Karpas-422 (cell line): ENCODE results near the gene ZNF644. TPM values are rescaled to one million over a fixed set of nuclear protein-coding genes. Genes with fewer than 3 reads are reported as not detected.

ENCODE experiments used
- DNase-seq: peaks from one replicate; pipeline ENCODE4 v3.0.0-alpha.2; 2015
- H2AFZ ChIP-seq: fragments of 200-600 bp; sonication (generic); 2 replicates; pipeline ENCODE4 v1.6.1; 2014; ENCODE audit warnings: antibody characterized with exemption, low read length, mixed read lengths
- H3K27ac ChIP-seq: fragments of 200-600 bp; sonication (generic); 2 replicates; pipeline ENCODE4 v1.5.1; 2014; ENCODE audit warnings: mild to moderate bottlenecking, low read length, moderate library complexity
- H3K27me3 ChIP-seq: fragments of 200-600 bp; sonication (generic); 2 replicates; pipeline ENCODE4 v1.6.1; 2014; ENCODE audit warnings: low read length, mixed read lengths
- H3K36me3 ChIP-seq: fragments of 200-600 bp; sonication (generic); 2 replicates; pipeline ENCODE4 v1.6.1; 2014; ENCODE audit warnings: low read length, mixed read lengths; ENCODE audit not compliant: insufficient read depth
- H3K4me1 ChIP-seq: fragments of 200-600 bp; sonication (generic); 2 replicates; pipeline ENCODE4 v1.6.1; 2014; ENCODE audit warnings: mild to moderate bottlenecking, low read length, mixed read lengths
- H3K4me2 ChIP-seq: fragments of 200-600 bp; sonication (generic); 2 replicates; pipeline ENCODE4 v1.6.1; 2014; ENCODE audit warnings: low read length, low read depth, mild to moderate bottlenecking; ENCODE audit not compliant: poor library complexity, severe bottlenecking
- H3K4me3 ChIP-seq: fragments of 200-600 bp; sonication (generic); 2 replicates; pipeline ENCODE4 v1.5.1; 2014; ENCODE audit warnings: mild to moderate bottlenecking, antibody characterized with exemption, low read length, mixed read lengths
- H3K79me2 ChIP-seq: fragments of 200-600 bp; sonication (generic); 2 replicates; pipeline ENCODE4 v1.6.1; 2014; ENCODE audit warnings: mild to moderate bottlenecking, low read length, mixed read lengths
- H3K9ac ChIP-seq: fragments of 200-600 bp; sonication (generic); 2 replicates; pipeline ENCODE4 v1.6.0; 2014; ENCODE audit warnings: low read length
- H3K9me2 ChIP-seq: fragments of 200-600 bp; sonication (generic), shearing (Covaris generic); replicated peaks from 2 replicates; pipeline ENCODE4 v1.6.0; 2014; ENCODE audit warnings: mild to moderate bottlenecking, low read length, moderate library complexity; ENCODE audit not compliant: insufficient read depth
- H3K9me3 ChIP-seq: fragments of 300-700, 200-600 bp; sonication (generic); 2 replicates; pipeline ENCODE4 v1.6.1; 2014; ENCODE audit warnings: low read length, mixed read lengths
- H4K20me1 ChIP-seq: fragments of 200-600 bp; sonication (generic); 2 replicates; pipeline ENCODE4 v1.6.1; 2014; ENCODE audit warnings: mild to moderate bottlenecking, antibody characterized with exemption, low read length, low read depth; ENCODE audit not compliant: insufficient read depth
- total RNA-seq: library from RNA; depleted of rRNA; stranded (reverse); fragments of >200 nt; shearing (Covaris generic); gene quantifications from 2 replicates; pipeline ENCODE4 v1.2.3, GENCODE V29; 2014; ENCODE audit warnings: low replicate concordance

ZNF644 gene
- total RNA-seq, 1 experiment from 2014 or later = 93.5 TPM

DNA sequence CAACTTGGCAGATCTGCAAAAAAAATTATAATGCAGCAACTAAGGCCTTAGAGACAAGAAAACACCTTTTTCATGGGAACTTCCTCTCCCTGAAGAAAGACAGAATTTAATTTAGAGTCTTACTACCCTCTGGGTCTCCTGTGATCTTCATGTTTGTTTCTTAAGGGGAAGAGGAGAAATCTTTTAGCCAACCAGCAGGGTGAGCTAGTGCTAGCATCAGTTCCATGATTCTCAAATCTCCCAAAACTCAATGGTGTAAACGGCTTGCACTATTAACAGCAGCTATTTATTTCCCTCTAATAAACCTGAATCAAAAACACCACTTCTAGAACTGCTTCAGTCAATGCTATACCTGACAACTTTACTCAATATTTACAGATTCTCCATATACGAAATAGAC lies 3.8 kb downstream of the ZNF644 start:
- no peak overlapping the region for H2AFZ ChIP-seq
- no peak overlapping the region for H3K4me3 ChIP-seq
- H3K4me2 ChIP-seq = no peak overlapping the region
- peaks cover 7% of the 10 kb centered on the region; the same call in 1 of the 2 replicates for H4K20me1 ChIP-seq
- peaks cover 55% of the 10 kb centered on the region for H3K36me3 ChIP-seq
- no peak for DNase-seq
- H3K9me3 ChIP-seq = no peaks in the 10 kb centered on the region
- peaks cover 90% of the 10 kb centered on the region for H3K79me2 ChIP-seq
- peaks cover 41% of the 10 kb centered on the region for H3K4me1 ChIP-seq
- H3K9me2 ChIP-seq = no peaks in the 10 kb centered on the region
- H3K9ac ChIP-seq = no peak overlapping the region
- no peaks in the 10 kb centered on the region for H3K27me3 ChIP-seq
- no peak overlapping the region for H3K27ac ChIP-seq

DNA sequence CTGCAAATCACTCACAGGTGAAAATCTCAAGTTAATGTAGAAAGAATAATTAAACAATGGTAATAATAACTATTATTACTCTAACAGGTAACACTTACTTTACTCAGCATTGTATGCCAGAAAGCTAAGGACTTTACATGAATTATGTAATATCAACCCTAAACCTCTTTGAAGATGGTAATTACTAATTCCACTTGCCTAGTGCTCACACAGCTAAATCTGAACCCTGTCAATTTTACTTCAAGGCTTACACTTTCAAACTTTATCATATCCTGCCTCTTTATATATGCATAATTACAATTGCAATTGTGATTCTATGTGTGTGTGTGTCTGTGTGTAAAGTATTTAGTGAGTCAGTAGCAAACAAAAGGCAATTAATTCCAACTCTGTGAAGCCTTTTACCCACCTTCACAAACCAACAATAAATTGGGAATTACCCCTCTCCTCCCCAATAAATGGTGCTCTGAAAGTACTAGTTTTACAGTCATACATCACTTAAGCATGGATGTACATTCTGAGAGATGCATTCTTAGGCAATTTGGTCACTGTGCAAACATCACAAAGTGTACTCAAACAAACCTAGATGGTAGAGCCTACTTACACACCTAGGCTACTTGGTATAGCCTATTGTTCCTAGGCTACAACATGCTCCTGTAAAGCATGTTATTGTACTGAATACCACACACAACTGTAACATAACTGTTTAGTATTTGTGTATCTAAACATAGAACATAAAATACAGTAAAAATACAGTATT lies 5.9 kb downstream of the ZNF644 start:
- no peak overlapping the region for H2AFZ ChIP-seq
- no peak overlapping the region for H3K4me2 ChIP-seq
- no peak overlapping the region for H3K27ac ChIP-seq

DNA sequence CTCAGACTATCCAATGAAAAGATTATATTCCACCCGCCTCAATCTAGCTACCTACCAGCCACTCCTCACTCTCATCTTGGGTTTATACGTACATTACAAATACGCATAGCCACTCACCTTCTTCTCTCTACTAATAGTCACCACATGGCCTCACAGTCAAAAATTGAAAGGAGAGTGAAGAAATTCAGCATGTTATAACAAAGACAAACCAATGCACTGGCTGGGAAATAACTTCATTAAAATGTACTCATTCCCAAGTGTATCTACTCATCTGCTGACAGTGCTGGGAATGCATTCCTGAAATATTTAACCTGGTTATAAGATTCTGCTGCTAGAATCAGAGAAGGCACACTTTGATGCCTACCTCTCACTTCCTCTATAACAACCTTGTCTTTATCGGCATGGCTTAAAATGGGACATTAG lies 6.5 kb downstream of the ZNF644 start:
- H3K4me1 ChIP-seq = peaks cover 44% of the 10 kb centered on the region
- H3K36me3 ChIP-seq = peaks cover 75% of the 10 kb centered on the region
- H2AFZ ChIP-seq = no peak overlapping the region
- H3K4me2 ChIP-seq = no peak overlapping the region
- no peaks in the 10 kb centered on the region for H3K27me3 ChIP-seq
- no peak overlapping the region for H3K9ac ChIP-seq
- H4K20me1 ChIP-seq = no peaks in the 10 kb centered on the region; the same call in 1 of the 2 replicates
- peaks cover 99% of the 10 kb centered on the region for H3K79me2 ChIP-seq
- DNase-seq = no peak
- no peak overlapping the region for H3K4me3 ChIP-seq
- no peaks in the 10 kb centered on the region for H3K9me2 ChIP-seq
- no peaks in the 10 kb centered on the region for H3K9me3 ChIP-seq
- no peak overlapping the region for H3K27ac ChIP-seq

More for the DNA sequence above, 5.9 kb downstream of the ZNF644 start:
- peaks cover 4% of the 10 kb centered on the region; the same call in 1 of the 2 replicates for H4K20me1 ChIP-seq
- no peaks in the 10 kb centered on the region for H3K9me2 ChIP-seq
- peaks cover 99% of the 10 kb centered on the region for H3K79me2 ChIP-seq
- H3K36me3 ChIP-seq = peaks cover 72% of the 10 kb centered on the region
- peaks cover 42% of the 10 kb centered on the region for H3K4me1 ChIP-seq
- no peak for DNase-seq
- no peak overlapping the region for H3K4me3 ChIP-seq
- H3K9ac ChIP-seq = no peak overlapping the region
- H3K9me3 ChIP-seq = no peaks in the 10 kb centered on the region
- no peaks in the 10 kb centered on the region for H3K27me3 ChIP-seq

DNA sequence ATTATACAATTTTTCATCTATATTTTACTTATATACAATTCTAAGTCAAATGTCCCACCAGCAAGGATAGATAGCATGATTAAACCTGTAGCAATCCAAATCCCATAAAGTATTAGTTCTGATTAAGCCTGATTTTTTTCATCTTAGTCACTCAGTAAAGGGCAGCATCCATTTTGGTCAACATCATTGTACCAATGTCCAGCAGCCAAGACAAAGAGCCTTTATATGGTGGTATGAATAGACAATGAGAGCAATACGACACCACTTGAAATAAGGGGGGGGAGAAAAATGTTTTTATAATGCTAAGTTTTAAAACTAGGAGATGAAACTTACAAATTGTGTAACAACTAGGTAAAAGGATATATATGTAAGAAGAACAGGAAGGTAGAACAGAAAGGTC lies 7.4 kb downstream of the ZNF644 start:
- Histone ChIP-seq H4K20me1 (no peaks in the 10 kb centered on the region; the same call in 1 of the 2 replicates), H3K4me2 (no peak overlapping the region), H3K4me3 (no peak overlapping the region), H3K36me3 (peaks cover 66% of the 10 kb centered on the region), H3K9me3 (no peaks in the 10 kb centered on the region), H3K9ac (no peak overlapping the region), H3K27ac (no peak overlapping the region), H2AFZ (no peak overlapping the region), H3K79me2 (peaks cover 99% of the 10 kb centered on the region), H3K9me2 (no peaks in the 10 kb centered on the region), H3K4me1 (peaks cover 42% of the 10 kb centered on the region), H3K27me3 (no peaks in the 10 kb centered on the region)
- DNase-seq = no peak

DNA sequence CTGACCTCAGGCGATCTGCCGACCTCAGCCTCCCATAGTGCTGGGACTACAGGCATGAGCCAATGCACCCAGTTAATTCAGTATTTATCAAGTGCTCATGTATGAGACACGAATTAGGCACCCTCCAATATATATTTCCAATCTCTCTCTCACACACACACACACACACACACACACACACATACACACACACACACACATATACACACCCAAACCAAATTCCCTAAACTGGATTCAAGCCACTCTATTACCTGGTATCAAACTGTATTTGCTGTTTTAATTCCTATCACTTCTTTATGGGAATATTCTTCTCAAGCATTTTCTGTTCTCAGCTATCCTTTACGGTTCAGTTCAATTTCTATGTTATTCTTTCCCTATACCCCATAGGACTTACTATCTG lies 8.5 kb downstream of the ZNF644 start:
- peaks cover 99% of the 10 kb centered on the region for H3K79me2 ChIP-seq
- no peak for DNase-seq
- no peak overlapping the region for H3K27ac ChIP-seq
- H3K4me1 ChIP-seq = peaks cover 31% of the 10 kb centered on the region
- H3K4me3 ChIP-seq = no peak overlapping the region
- no peaks in the 10 kb centered on the region for H3K9me3 ChIP-seq
- H3K9ac ChIP-seq = no peak overlapping the region
- no peaks in the 10 kb centered on the region for H3K27me3 ChIP-seq
- peaks cover 4% of the 10 kb centered on the region; the same call in 1 of the 2 replicates for H4K20me1 ChIP-seq
- no peak overlapping the region for H3K4me2 ChIP-seq
- H3K9me2 ChIP-seq = no peaks in the 10 kb centered on the region
- H2AFZ ChIP-seq = no peak overlapping the region
- peaks cover 65% of the 10 kb centered on the region for H3K36me3 ChIP-seq

DNA sequence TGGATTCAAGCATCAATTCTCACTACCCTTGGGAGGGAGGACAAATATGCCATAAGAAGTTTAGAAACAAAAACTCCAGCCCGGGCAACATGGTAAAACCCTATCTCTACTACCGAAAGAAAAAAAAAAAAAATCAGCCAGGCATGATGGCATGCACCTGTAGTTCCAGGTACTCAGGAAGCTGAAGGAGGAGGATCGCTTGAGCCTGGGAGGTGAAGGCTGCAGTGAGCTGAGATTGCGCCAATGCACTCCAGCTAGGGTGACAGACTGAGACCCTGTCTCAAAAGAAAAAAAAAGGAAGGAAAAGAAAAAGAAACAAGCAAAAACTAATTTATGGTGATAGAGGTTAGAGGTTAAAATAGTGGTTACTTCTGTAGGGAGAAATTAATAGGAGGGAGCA lies 9.6 kb downstream of the ZNF644 start:
- no peak overlapping the region for H3K4me2 ChIP-seq
- no peaks in the 10 kb centered on the region for H3K9me2 ChIP-seq
- no peaks in the 10 kb centered on the region for H3K9me3 ChIP-seq
- no peak overlapping the region for H3K27ac ChIP-seq
- H3K27me3 ChIP-seq = no peaks in the 10 kb centered on the region
- H4K20me1 ChIP-seq = peaks cover 9% of the 10 kb centered on the region; the same call in 1 of the 2 replicates
- H3K4me1 ChIP-seq = peaks cover 30% of the 10 kb centered on the region
- H3K9ac ChIP-seq = no peak overlapping the region
- DNase-seq = no peak
- H3K79me2 ChIP-seq = peaks cover 99% of the 10 kb centered on the region
- H3K36me3 ChIP-seq = peaks cover 63% of the 10 kb centered on the region
- no peak overlapping the region for H2AFZ ChIP-seq
- H3K4me3 ChIP-seq = no peak overlapping the region

DNA sequence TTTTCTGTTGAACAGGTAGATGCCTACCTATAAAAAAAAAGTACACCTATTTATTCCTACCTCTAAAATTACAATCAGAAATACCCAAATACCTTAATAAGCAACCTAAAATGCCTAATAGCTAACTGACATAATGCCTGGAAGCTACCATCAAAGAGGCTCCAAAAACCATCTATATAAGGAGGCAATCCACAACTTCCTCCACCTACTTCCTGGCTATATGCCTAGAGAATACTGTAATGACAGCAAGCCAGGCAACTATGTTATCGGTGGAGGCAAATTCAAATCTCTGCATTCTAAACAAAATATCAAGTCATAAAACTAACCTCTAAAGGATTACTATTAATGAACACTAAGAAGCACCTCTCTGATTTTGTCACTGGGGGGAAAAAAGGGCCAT lies 10.1 kb downstream of the ZNF644 start:
- peaks cover 61% of the 10 kb centered on the region for H3K36me3 ChIP-seq
- H3K9me3 ChIP-seq = no peaks in the 10 kb centered on the region
- H3K4me2 ChIP-seq = no peak overlapping the region
- peaks cover 30% of the 10 kb centered on the region for H3K4me1 ChIP-seq
- peaks cover 9% of the 10 kb centered on the region; the same call in 1 of the 2 replicates for H4K20me1 ChIP-seq
- H3K27me3 ChIP-seq = no peaks in the 10 kb centered on the region
- H2AFZ ChIP-seq = no peak overlapping the region
- H3K9ac ChIP-seq = no peak overlapping the region
- no peak for DNase-seq
- H3K27ac ChIP-seq = no peak overlapping the region
- no peaks in the 10 kb centered on the region for H3K9me2 ChIP-seq
- peaks cover 99% of the 10 kb centered on the region for H3K79me2 ChIP-seq
- no peak overlapping the region for H3K4me3 ChIP-seq

DNA sequence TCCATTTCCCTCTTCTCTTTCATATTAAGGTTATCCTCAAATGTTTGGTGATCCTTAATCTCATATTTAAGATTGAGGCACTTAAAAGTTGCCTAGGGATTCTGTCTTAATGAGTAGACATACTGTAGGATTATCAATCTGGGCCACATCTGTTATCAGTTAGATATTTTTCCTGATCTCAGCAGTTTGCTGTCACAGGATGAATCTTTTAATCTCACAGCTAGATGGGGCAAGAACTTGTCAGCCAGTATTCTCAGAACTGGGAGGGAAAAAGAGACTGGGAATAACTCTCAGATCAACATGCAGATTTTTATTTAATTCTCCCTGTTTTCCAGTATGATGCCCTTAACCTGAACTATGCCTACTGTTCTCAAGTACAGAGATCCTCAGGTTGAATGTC lies 14.0 kb downstream of the ZNF644 start:
- no peak for DNase-seq

More for the DNA sequence above, 14.0 kb downstream of the ZNF644 start:
- peaks cover 9% of the 10 kb centered on the region; the same call in 1 of the 2 replicates for H4K20me1 ChIP-seq
- H3K4me3 ChIP-seq = no peak overlapping the region
- peaks cover 24% of the 10 kb centered on the region for H3K4me1 ChIP-seq
- H3K9me2 ChIP-seq = no peaks in the 10 kb centered on the region
- H2AFZ ChIP-seq = no peak overlapping the region
- no peaks in the 10 kb centered on the region for H3K27me3 ChIP-seq
- peaks cover 6% of the 10 kb centered on the region; the same call in 1 of the 2 replicates for H3K9me3 ChIP-seq
- no peak overlapping the region for H3K9ac ChIP-seq
- H3K36me3 ChIP-seq = peaks cover 58% of the 10 kb centered on the region
- no peak overlapping the region for H3K27ac ChIP-seq
- peaks cover 96% of the 10 kb centered on the region for H3K79me2 ChIP-seq
- H3K4me2 ChIP-seq = no peak overlapping the region
